GM19324 (cell line): ENCODE data around the gene CCDC82.
"Not testable (repeated sequence)": the region's sequence is repeated elsewhere in the genome, so short reads cannot be mapped to it uniquely, and the experiment has no call there.

Experiments
- ATAC-seq: cut with Tn5 transposase; IDR thresholded peaks from one replicate; pipeline ENCODE4 v1.9.1; 2021; ENCODE audit warnings: mild to moderate bottlenecking, moderate library complexity; ENCODE audit not compliant: unreplicated experiment, low FRiP score

The CCDC82 gene

GRCh38 chr11:96389720-96390487 lies at the start of gene CCDC82, which contains the start of gene JRKL:
Gene CCDC82, minus strand, starts transcription at chr11:96389912. Its CDS starts 5,165 bp downstream, at chr11:96384747.
Gene JRKL, plus strand, starts transcription at chr11:96390013. Its CDS starts 637 bp downstream, at chr11:96390650.
- peak; percentile 97 for ATAC-seq

- not testable (repeated sequence) for ATAC-seq
These were observed 42.9 kb upstream of the CCDC82 start for GRCh38 chr11:96432654-96433053.

- no peak for ATAC-seq
These were observed 41.0 kb upstream of the CCDC82 start for GRCh38 chr11:96430668-96431067.

GRCh38 chr11:96424693-96425092 lies 35.0 kb upstream of the CCDC82 start:
- no peak for ATAC-seq

- ATAC-seq, result no peak
These were observed 23.7 kb upstream of the CCDC82 start for GRCh38 chr11:96413408-96413807.

- no peak for ATAC-seq
These were observed 23.2 kb upstream of the CCDC82 start for GRCh38 chr11:96412761-96413381.

GRCh38 chr11:96411412-96411811 lies 21.7 kb upstream of the CCDC82 start:
- ATAC-seq, result not testable (repeated sequence)

GRCh38 chr11:96400697-96401096 lies 11.0 kb upstream of the CCDC82 start:
- ATAC-seq, result no peak

- ATAC-seq, result no peak
These were observed 8.2 kb upstream of the CCDC82 start for GRCh38 chr11:96397863-96398262.

GRCh38 chr11:96396637-96397036 lies 6.9 kb upstream of the CCDC82 start:
- no peak for ATAC-seq

- ATAC-seq, result no peak
These were observed 5.1 kb upstream of the CCDC82 start for GRCh38 chr11:96394773-96395172.

- no peak for ATAC-seq
These were observed 4.1 kb upstream of the CCDC82 start for GRCh38 chr11:96393753-96394348.

GRCh38 chr11:96391698-96392307 lies 2.1 kb upstream of the CCDC82 start:
- no peak for ATAC-seq

- ATAC-seq, result no peak
These were observed 728 bp upstream of the CCDC82 start for GRCh38 chr11:96390488-96390792.

- ATAC-seq, result peak; percentile 60
These were observed 607 bp downstream of the CCDC82 start for GRCh38 chr11:96388891-96389719.

- ATAC-seq, result no peak
These were observed 4.5 kb downstream of the CCDC82 start for GRCh38 chr11:96385187-96385586.

GRCh38 chr11:96384156-96384555 lies 5.6 kb downstream of the CCDC82 start:
- no peak for ATAC-seq

GRCh38 chr11:96376796-96377195 lies 12.9 kb downstream of the CCDC82 start:
- no peak for ATAC-seq

- ATAC-seq, result no peak
These were observed 15.9 kb downstream of the CCDC82 start for GRCh38 chr11:96373826-96374225.

- no peak for ATAC-seq
These were observed 22.4 kb downstream of the CCDC82 start for GRCh38 chr11:96367342-96367741.
